K562 (cell line): ENCODE measurements around the gene NLGN3. TPM values are rescaled to one million over a fixed set of nuclear protein-coding genes. Genes with fewer than 3 reads are reported as not detected.
A peak's percentile ranks its signal among the peaks of the same experiment; 100 is the strongest.

ENCODE experiments used
- ERF ChIP-seq: fragments of 450-650 bp; formaldehyde crosslinking; IDR thresholded peaks from 2 replicates; pipeline ENCODE4 v1.4.0; 2020; ENCODE audit warnings: mild to moderate bottlenecking, mixed read lengths
- MED1 ChIP-seq: sonication (generic); formaldehyde crosslinking; IDR thresholded peaks from 2 replicates; pipeline ENCODE4 v1.8.1; 2023; ENCODE audit warnings: missing genetic modification reagents, borderline replicate concordance
- NONO ChIP-seq, 2 experiments: fragments of 200-400 bp in 1 of 2; fragments of 450-650 bp in 1 of 2; formaldehyde crosslinking in 1 of 2; IDR thresholded peaks; 2 replicates each; pipeline ENCODE4 v1.6.1; 2017; ENCODE audit warnings: low read depth in 2 of 2, mild to moderate bottlenecking in 2 of 2, moderate library complexity in 2 of 2, low read length in 1 of 2
- PKNOX1 ChIP-seq: fragments of 450-650 bp; IDR thresholded peaks from 2 replicates; pipeline ENCODE4 v1.6.1; 2016
- PYGO2 ChIP-seq: fragments of 450-650 bp; IDR thresholded peaks from 2 replicates; pipeline ENCODE4 v1.6.1; 2016; ENCODE audit warnings: mild to moderate bottlenecking, missing genetic modification characterization, moderate library complexity, missing compliant biosample characterization
- VEZF1 ChIP-seq: fragments of 200-800 bp; sonication (Bioruptor generic); IDR thresholded peaks from 2 replicates; pipeline ENCODE4 v1.6.1; 2017; ENCODE audit warnings: missing genetic modification characterization, missing compliant biosample characterization
- ZBTB40 ChIP-seq, 2 experiments: fragments of 450-650 bp in 1 of 2; sonication (generic) in 1 of 2; formaldehyde crosslinking in 1 of 2; IDR thresholded peaks; 2 replicates each; pipeline versions ENCODE4 v1.7.1 to v1.9.0; 2016 to 2022; ENCODE audit warnings: inconsistent platforms in 1 of 2, mild to moderate bottlenecking in 1 of 2, missing genetic modification reagents in 1 of 2
- ZNF347 ChIP-seq: fragments of 450-650 bp; formaldehyde crosslinking; IDR thresholded peaks from 2 replicates; pipeline ENCODE4 v1.4.0; 2020; ENCODE audit warnings: low read depth, mild to moderate bottlenecking, moderate library complexity
- polyA plus RNA-seq, 8 experiments: library from polyadenylated mRNA; depleted of rRNA in 4 of 8; stranded (reverse) in 5 of 8; unstranded in 3 of 8; fragments of >200 nt; fragmentation: Nextera tagmentation in 2 of 8; fragmentation: Illumina TruSeq in 1 of 8; extraction: Ambion mirVana in 2 of 8; extraction: Trizol in 1 of 8; gene quantifications; 2 replicates each; pipeline versions ENCODE4 v1.2.1 to v1.2.3, GENCODE V29; 2011 to 2014; ENCODE audit warnings: inconsistent platforms in 1 of 8, missing spikeins in 1 of 8
- total RNA-seq, 7 experiments: library from RNA; depleted of rRNA in 6 of 7; stranded (reverse); fragments of >200 nt in 6 of 7; fragmentation: Illumina TruSeq in 2 of 7; extraction: Trizol in 2 of 7; gene quantifications; 2 replicates each; pipeline versions ENCODE4 v1.2.1 to v1.2.3, GENCODE V29; 2011 to 2021; ENCODE audit warnings: low replicate concordance in 1 of 7
- TF ChIP-seq, protein P1 (sequence below): sonication (generic); formaldehyde crosslinking; IDR thresholded peaks from 2 replicates; pipeline ENCODE4 v1.8.1; 2022; ENCODE audit warnings: missing genetic modification reagents
- TF ChIP-seq, protein P2 (sequence below): fragments of 250-450 bp; sonication (Bioruptor Pico); IDR thresholded peaks from 2 replicates; pipeline ENCODE4 v1.5.0; 2022; ENCODE audit warnings: mild to moderate bottlenecking

The NLGN3 gene
- total and polyA plus RNA-seq, 9 of the 15 experiments (the other 6 are each of a cell fraction or from before 2014, with no cell fraction given): 0.03 to 0.86 (median 0.25) TPM

DNA sequence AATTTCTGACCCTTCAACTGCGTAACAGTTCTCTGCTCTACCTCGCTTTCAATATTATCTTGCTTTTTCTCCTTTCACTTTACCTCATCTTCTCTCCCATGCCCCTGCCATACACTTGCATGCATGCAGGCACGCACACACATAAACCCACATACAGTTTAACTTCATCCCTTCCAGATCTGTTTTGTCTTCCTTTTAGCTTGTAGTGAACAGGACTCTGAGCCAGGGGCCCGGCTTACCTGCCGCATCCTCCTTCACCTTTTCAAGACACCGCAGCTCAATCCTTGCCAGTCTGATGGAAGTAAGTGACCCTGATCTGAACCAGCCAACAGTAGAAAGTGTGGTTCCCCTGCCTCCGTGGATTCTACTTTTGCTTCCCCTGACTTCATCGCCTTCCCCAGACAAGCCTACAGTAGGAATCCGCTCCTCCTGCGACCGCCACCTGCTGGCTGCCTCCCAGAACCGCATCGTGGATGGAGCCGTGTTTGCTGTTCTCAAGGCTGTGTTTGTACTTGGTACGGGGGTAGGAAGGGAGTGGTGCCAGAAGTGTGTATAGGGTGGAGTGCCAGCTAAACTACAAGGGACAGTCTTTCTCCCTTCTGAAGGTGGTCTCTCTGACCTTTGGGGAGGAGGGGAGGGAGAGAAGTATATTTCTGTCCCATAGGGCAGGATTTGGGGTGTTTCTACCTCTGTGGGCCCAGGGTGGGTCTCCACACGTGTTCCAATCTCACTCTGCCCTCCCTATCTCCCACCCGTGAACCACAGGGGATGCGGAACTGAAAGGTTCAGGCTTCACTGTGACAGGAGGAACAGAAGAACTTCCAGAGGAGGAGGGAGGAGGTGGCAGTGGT, 15.5 kb upstream of the NLGN3 start (continued):
- TF ChIP-seq VEZF1: peak; percentile 18; the same call in 1 of the 2 replicates
- TF ChIP-seq NONO (IDR thresholded peaks at IDR 0.05; ENCODE audit: low read depth in 2 of 2, low read length in 1 of 2): no peak
- TF ChIP-seq, protein P1, sequence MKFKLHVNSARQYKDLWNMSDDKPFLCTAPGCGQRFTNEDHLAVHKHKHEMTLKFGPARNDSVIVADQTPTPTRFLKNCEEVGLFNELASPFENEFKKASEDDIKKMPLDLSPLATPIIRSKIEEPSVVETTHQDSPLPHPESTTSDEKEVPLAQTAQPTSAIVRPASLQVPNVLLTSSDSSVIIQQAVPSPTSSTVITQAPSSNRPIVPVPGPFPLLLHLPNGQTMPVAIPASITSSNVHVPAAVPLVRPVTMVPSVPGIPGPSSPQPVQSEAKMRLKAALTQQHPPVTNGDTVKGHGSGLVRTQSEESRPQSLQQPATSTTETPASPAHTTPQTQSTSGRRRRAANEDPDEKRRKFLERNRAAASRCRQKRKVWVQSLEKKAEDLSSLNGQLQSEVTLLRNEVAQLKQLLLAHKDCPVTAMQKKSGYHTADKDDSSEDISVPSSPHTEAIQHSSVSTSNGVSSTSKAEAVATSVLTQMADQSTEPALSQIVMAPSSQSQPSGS (CRISPR knock-in tag): no peak
- TF ChIP-seq PKNOX1: no peak
- no peak for TF ChIP-seq PYGO2 (tag)
- TF ChIP-seq ZBTB40 (IDR thresholded peaks at IDR 0.05): no peak
- no peak for TF ChIP-seq ZBTB40 (CRISPR knock-in tag; IDR thresholded peaks at IDR 0.05)
- no peak for TF ChIP-seq ZNF347 (CRISPR knock-in tag)
- no peak for TF ChIP-seq MED1 (CRISPR knock-in tag)
- TF ChIP-seq ERF: no peak
- TF ChIP-seq, protein P2, sequence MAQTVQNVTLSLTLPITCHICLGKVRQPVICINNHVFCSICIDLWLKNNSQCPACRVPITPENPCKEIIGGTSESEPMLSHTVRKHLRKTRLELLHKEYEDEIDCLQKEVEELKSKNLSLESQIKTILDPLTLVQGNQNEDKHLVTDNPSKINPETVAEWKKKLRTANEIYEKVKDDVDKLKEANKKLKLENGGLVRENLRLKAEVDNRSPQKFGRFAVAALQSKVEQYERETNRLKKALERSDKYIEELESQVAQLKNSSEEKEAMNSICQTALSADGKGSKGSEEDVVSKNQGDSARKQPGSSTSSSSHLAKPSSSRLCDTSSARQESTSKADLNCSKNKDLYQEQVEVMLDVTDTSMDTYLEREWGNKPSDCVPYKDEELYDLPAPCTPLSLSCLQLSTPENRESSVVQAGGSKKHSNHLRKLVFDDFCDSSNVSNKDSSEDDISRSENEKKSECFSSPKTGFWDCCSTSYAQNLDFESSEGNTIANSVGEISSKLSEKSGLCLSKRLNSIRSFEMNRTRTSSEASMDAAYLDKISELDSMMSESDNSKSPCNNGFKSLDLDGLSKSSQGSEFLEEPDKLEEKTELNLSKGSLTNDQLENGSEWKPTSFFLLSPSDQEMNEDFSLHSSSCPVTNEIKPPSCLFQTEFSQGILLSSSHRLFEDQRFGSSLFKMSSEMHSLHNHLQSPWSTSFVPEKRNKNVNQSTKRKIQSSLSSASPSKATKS (CRISPR knock-in tag): no peak
